Colonic mucosa (tissue), 4 donors: ENCODE results near the gene EGFL7. TPM values are rescaled to one million over a fixed set of nuclear protein-coding genes. Genes with fewer than 3 reads are reported as not detected.

Source experiments
- DNase-seq: peaks from one replicate; pipeline ENCODE4 v3.0.0-alpha.2; 2020
- H3K27ac ChIP-seq: fragments of 200-600 bp; one replicate; pipeline ENCODE4 v1.8.0; 2021
- H3K27me3 ChIP-seq: fragments of 200-600 bp; one replicate; pipeline ENCODE4 v1.8.0; 2021
- H3K36me3 ChIP-seq: fragments of 200-600 bp; one replicate; pipeline ENCODE4 v1.8.0; 2021
- H3K4me1 ChIP-seq: fragments of 200-600 bp; one replicate; pipeline ENCODE4 v1.8.0; 2021; ENCODE audit warnings: mild to moderate bottlenecking
- H3K4me3 ChIP-seq: fragments of 200-600 bp; one replicate; pipeline ENCODE4 v1.8.0; 2021
- H3K9ac ChIP-seq, 2 donors: one replicate each; pipeline ENCODE4 v1.7.0; 2013; ENCODE audit warnings: control low read depth in 2 of 2, low read depth in 2 of 2, low read length in 2 of 2
- H3K9me3 ChIP-seq: fragments of 200-600 bp; one replicate; pipeline ENCODE4 v1.8.0; 2021
- intact Hi-C: fragments of 100-400 bp; cut with DNase I; formaldehyde crosslinking; loops from one replicate; pipeline ENCODE4 v1.14.1; 2022
- total RNA-seq, 2 donors: library from RNA; stranded (reverse); fragmentation: NEBNext Ultra II Directional in 1 of 2; extraction: Animal tissue kit (Norgen Biotek cat#: 25700) in 1 of 2; gene quantifications; one replicate each; pipeline ENCODE4 v1.2.1, GENCODE V29; 2021
- TF ChIP-seq, protein P1 (sequence below): fragments of 200-600 bp; IDR thresholded peaks from one replicate; pipeline ENCODE4 v1.8.0; 2022; ENCODE audit warnings: antibody characterized with exemption, mild to moderate bottlenecking
- donor health status: healthy.
- donor health status: DM: no; HTN: no; CAD: no.
- donor health status: DM: no; HTN: no; CAD: no.

Gene EGFL7
- total RNA-seq, 2 donors from 2014 or later = 17.3 to 28.4 TPM

DNA sequence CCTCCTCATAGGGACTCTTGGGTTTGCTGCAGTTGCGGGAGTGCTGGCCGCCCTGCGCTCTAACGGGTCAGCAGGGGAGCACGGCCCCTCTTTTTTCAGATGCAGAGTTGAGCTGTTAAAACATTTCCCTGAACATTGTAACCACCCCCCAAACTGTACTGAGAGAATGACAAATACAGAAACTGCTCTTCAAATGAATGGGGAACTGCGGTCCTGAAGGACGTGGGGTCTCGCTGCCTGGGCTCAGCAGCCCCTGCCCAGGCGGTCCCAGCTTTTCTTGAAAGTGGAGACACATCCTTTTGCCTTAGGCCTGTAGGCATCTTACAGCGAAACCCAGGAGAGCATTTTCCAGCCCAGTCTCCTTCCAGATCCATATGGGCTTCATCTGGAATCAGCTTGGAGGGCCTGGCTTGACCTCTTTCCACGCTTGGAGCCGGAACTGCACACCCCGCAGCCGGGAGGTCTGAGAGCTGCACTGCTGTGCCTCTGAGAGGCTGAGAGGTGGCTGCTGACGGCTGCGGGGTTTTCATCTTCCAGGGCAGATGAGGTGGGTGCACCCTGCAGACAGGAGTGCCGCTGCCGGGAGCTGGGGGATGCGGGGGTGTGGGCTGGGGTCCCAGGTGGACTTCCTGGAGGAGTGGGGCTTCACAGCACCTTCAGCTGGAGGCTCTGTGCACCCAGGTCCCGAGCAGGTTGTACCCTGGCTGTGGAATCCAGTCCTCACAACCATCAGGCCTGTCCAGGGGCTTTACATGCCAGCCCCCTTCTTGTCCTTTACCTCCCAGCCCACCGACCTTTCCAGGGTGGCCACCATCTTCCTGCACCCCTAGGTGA is 25.8 kb downstream of the EGFL7 start:
- peak overlapping the region; percentile 61 to 66 for H3K9ac ChIP-seq
- H3K27ac ChIP-seq = peak overlapping the region; percentile 89
- TF ChIP-seq, protein P1, sequence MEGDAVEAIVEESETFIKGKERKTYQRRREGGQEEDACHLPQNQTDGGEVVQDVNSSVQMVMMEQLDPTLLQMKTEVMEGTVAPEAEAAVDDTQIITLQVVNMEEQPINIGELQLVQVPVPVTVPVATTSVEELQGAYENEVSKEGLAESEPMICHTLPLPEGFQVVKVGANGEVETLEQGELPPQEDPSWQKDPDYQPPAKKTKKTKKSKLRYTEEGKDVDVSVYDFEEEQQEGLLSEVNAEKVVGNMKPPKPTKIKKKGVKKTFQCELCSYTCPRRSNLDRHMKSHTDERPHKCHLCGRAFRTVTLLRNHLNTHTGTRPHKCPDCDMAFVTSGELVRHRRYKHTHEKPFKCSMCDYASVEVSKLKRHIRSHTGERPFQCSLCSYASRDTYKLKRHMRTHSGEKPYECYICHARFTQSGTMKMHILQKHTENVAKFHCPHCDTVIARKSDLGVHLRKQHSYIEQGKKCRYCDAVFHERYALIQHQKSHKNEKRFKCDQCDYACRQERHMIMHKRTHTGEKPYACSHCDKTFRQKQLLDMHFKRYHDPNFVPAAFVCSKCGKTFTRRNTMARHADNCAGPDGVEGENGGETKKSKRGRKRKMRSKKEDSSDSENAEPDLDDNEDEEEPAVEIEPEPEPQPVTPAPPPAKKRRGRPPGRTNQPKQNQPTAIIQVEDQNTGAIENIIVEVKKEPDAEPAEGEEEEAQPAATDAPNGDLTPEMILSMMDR = no peak
- H3K9me3 ChIP-seq = no peaks in the 10 kb centered on the region
- H3K36me3 ChIP-seq = no peaks in the 10 kb centered on the region
- intact Hi-C loops = no loop called here
- no peaks in the 10 kb centered on the region for H3K27me3 ChIP-seq
- H3K4me1 ChIP-seq = peaks cover 29% of the 10 kb centered on the region
- no peak for DNase-seq
- peak overlapping the region; percentile 96 for H3K4me3 ChIP-seq

DNA sequence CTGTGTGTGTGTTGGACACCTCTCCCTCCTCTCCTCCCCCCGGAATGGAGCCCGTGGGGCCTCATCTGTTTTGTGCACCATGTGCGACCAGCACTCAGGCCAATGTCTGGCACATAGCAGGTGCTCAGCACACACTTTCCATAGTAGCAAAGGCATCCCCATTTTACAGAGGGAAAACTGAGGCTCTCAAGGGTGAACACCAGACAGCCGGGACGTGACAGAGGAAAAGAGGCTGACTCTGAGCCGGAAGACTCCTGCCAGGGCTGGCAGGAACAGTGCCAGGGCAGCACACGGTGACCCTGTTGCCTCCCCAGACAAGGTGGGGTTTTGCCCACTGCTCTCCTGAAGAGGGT is 26.4 kb downstream of the EGFL7 start:
- intact Hi-C loops = no loop called here
- Histone ChIP-seq H3K36me3 (no peaks in the 10 kb centered on the region), H3K9ac (peak overlapping the region in 1 of 2 donors; percentile 61), H3K9me3 (no peaks in the 10 kb centered on the region), H3K4me3 (no peak overlapping the region), H3K27ac (no peak overlapping the region), H3K27me3 (no peaks in the 10 kb centered on the region), H3K4me1 (peaks cover 29% of the 10 kb centered on the region)
- TF ChIP-seq, protein P1 = no peak
- DNase-seq = no peak

DNA sequence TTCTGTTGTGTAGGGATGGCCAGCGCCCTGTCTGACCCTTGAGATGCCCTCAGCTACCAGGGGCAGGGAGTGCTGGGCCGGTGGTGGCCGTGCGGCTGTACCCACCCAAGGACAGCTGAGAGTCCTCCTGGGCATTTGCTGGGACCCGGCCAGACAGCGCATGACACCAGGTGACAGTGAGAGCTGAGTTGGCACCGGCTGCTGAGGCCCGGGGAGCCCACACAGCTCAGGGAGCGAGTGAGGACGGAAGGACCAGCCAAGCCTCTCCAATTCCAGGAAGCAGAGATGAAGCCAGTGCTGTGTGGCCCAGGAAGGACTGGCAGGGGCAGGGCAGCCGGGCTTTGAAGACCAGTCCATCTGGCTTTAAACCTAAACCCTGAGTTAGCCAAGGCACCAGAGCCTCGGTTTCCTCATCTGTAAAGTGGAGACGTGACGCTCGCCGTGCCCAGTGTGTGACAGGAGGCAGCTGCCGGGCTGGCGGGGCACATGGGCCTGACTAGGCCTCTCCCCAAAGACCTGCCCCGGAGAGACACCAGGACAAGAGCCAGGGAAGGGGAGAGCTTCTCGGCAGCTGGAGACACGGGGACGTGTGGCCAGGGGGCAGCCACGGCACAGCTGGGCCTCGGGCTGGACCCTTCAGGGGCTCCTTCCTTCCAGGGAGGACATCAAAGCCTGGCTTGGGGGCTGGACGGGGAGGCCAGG is 27.5 kb downstream of the EGFL7 start:
- Histone ChIP-seq H3K36me3 (no peaks in the 10 kb centered on the region), H3K4me1 (peaks cover 37% of the 10 kb centered on the region), H3K9ac (no peak overlapping the region), H3K9me3 (no peaks in the 10 kb centered on the region), H3K27me3 (no peaks in the 10 kb centered on the region), H3K4me3 (no peak overlapping the region), H3K27ac (no peak overlapping the region)
- intact Hi-C loops = no loop called here
- DNase-seq = no peak
- TF ChIP-seq, protein P1 = no peak

DNA sequence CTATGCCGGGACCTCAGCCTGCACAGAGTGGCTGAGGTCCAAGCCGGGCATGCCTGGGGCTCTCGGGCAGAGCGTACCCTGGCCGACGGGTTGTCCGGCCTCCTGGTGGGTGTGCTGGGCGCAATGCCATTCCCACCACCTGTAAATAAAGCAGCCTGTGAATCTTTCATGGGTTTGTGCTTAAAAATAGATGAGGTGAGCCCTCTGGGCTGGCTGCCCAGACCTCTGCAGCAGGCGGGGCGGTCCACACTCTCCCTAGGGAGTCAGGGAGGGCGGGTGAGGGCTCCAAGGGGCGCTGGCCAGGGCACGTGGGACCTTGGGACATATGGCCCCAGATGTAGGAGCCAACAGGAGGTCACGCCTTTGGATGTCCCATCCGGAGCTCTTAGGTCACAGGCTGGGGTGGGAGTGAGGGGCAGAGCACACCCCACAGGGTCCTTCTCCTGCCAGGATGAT is 28.1 kb downstream of the EGFL7 start:
- H3K27me3 ChIP-seq = no peaks in the 10 kb centered on the region
- H3K9me3 ChIP-seq = no peaks in the 10 kb centered on the region
- H3K9ac ChIP-seq = peak overlapping the region in 1 of 2 donors; percentile 19
- H3K36me3 ChIP-seq = no peaks in the 10 kb centered on the region
- H3K4me3 ChIP-seq = no peak overlapping the region
- TF ChIP-seq, protein P1 = no peak
- intact Hi-C loops = no loop called here
- H3K27ac ChIP-seq = no peak overlapping the region
- DNase-seq = no peak
- peaks cover 37% of the 10 kb centered on the region for H3K4me1 ChIP-seq

DNA sequence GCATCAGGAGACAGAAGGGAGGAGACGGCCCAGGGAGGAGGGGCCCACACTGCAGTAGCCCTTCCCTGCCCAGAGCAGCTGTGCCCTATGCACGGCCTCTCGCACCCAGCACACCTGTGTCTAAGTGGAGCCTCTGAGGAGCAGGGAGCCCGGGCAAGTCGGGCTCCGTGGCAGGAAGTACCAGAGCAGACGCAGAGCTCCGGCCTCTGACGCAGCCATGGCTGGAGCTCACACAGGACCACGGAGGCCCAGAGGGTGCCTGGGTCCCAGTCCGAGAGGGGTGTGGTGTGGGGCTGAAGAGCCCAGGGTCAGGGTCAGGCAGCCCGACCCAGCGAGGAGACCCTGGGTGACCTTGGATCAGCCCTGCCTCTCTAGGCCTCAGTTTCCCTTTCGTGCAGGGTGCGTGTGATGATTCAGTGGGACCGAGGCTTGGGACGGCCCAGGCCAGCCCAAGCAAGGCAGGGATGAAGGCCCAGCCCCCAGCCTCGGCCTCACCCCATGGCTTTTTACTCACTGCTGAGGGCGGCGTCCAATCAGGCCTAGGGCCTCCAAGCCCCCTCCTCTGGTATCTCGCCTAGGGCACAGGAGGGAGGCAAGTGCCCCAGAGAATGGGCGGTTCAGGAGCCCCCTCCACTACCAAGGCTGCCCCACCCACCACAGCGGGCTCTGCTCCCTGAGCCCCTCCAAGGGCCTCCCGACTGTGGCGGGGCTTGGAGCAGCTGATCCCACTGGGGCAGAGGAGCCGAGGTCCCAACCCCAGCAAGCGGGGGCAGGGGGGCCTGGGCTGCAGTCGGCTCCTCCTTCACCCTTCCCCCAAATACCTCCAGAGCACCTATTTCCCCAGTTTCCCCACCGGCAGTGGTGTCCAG is 28.8 kb downstream of the EGFL7 start:
- Histone ChIP-seq H3K27me3 (no peaks in the 10 kb centered on the region), H3K9me3 (no peaks in the 10 kb centered on the region), H3K36me3 (no peaks in the 10 kb centered on the region), H3K9ac (peak overlapping the region in 1 of 2 donors; percentile 19), H3K4me1 (peaks cover 36% of the 10 kb centered on the region), H3K4me3 (no peak overlapping the region), H3K27ac (no peak overlapping the region)
- intact Hi-C loops = no loop called here
- no peak for DNase-seq
- TF ChIP-seq, protein P1 = no peak
